Vagina (tissue), 2 donors: ENCODE results near the gene FBXO28. TPM values are rescaled to one million over a fixed set of nuclear protein-coding genes. Genes with fewer than 3 reads are reported as not detected.

Experiments used
- DNase-seq, 2 donors: peaks; one replicate each; pipeline ENCODE4 v3.0.0-alpha.2; 2017; ENCODE audit errors: extremely low spot score in 2 of 2
- H3K27ac ChIP-seq: fragments of 200-600 bp; sonication (generic); one replicate; pipeline ENCODE4 v1.5.1; 2019
- H3K27me3 ChIP-seq: fragments of 200-600 bp; sonication (generic); one replicate; pipeline ENCODE4 v1.5.1; 2019
- H3K36me3 ChIP-seq, 2 donors: fragments of 200-600 bp; sonication (generic); one replicate each; pipeline ENCODE4 v1.5.1; 2017 to 2019
- H3K4me1 ChIP-seq: fragments of 200-600 bp; sonication (generic); one replicate; pipeline ENCODE4 v1.5.1; 2019
- H3K4me3 ChIP-seq, 2 donors: fragments of 200-600 bp; sonication (generic); 1 replicate in 1 of 2; 2 replicates in 1 of 2; pipeline ENCODE4 v1.5.1; 2016 to 2019
- H3K9me3 ChIP-seq: fragments of 200-600 bp; sonication (generic); one replicate; pipeline ENCODE4 v1.5.1; 2019
- CTCF ChIP-seq, 3 experiments: fragments of 450-650 bp in 2 of 3; fragments of 200-600 bp in 1 of 3; sonication (generic) in 1 of 3; IDR thresholded peaks; one replicate each; pipeline ENCODE4 v1.5.1; 2017 to 2019; ENCODE audit warnings: antibody characterized with exemption in 3 of 3, mild to moderate bottlenecking in 2 of 3, moderate library complexity in 2 of 3
- POLR2A ChIP-seq, 2 donors: fragments of 450-650 bp; IDR thresholded peaks; one replicate each; pipeline ENCODE4 v1.6.1; 2017; ENCODE audit warnings: antibody characterized with exemption in 2 of 2, mild to moderate bottlenecking in 2 of 2, moderate library complexity in 2 of 2
- POLR2AphosphoS5 ChIP-seq, 2 donors: sonication (generic); formaldehyde crosslinking; IDR thresholded peaks; one replicate each; pipeline ENCODE4 v1.9.0; 2017; ENCODE audit warnings: antibody characterized with exemption in 2 of 2, mild to moderate bottlenecking in 2 of 2, low read depth in 1 of 2; ENCODE audit not compliant: insufficient read depth in 1 of 2
- intact Hi-C: fragments of 100-400 bp; cut with DNase I; formaldehyde crosslinking; loops from one replicate; pipeline ENCODE4 v1.15.1; 2023
- total RNA-seq: library from RNA; depleted of rRNA; stranded (reverse); fragments of >200 nt; gene quantifications from one replicate; pipeline ENCODE4 v1.2.3, GENCODE V29; 2016

Gene FBXO28
- total RNA-seq, 1 donor from 2014 or later, result 20.1 TPM

GRCh38 chr1:224159541-224159940, 45.6 kb downstream of the FBXO28 start:
- intact Hi-C loops, result no loop called here
- Histone ChIP-seq H3K9me3 (no peaks in the 10 kb centered on the region), H3K4me1 (no peaks in the 10 kb centered on the region), H3K27me3 (no peaks in the 10 kb centered on the region), H3K36me3 (peaks cover 0 to 28% of the 10 kb centered on the region in 2 donors), H3K27ac (no peak overlapping the region), H3K4me3 (no peak overlapping the region)
- no peak for DNase-seq
- TF ChIP-seq POLR2AphosphoS5 (IDR thresholded peaks at IDR 0.05; ENCODE audit: insufficient read depth in 1 of 2, low read depth in 1 of 2) (no peak), POLR2A (IDR thresholded peaks at IDR 0.05) (no peak), CTCF (IDR thresholded peaks at IDR 0.05) (no peak)

DNA sequence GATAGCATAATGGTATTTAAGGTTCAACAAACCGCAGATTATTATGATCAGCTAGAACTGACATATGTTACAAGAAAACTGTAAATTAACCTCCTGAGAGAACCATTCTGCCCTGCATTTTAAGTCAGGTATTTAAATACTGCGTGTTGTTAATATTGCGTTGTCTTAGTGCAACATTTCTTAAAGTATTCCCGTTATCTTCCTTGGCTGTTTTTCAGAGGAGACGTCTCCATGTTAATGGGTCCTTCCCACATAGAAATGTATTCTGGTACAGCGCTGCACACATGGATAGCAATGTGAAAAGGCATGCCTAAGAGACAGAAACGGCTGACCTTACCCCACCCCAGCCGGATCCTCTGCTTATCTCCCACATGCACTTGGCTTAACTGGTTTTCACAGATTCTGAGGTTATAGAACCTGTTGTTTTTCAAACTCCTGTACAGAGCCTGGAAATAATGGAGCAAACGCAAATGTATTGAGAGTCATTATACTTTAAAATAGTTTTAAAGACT, 46.3 kb downstream of the FBXO28 start:
- no peak for DNase-seq
- H3K4me1 ChIP-seq, result no peaks in the 10 kb centered on the region
- intact Hi-C loops, result no loop called here
- H3K4me3 ChIP-seq, result no peak overlapping the region
- no peak overlapping the region for H3K27ac ChIP-seq
- H3K36me3 ChIP-seq, result peaks cover 0 to 28% of the 10 kb centered on the region in 2 donors
- no peaks in the 10 kb centered on the region for H3K27me3 ChIP-seq
- TF ChIP-seq CTCF (IDR thresholded peaks at IDR 0.05), result no peak
- TF ChIP-seq POLR2A (IDR thresholded peaks at IDR 0.05), result no peak
- H3K9me3 ChIP-seq, result no peaks in the 10 kb centered on the region

- intact Hi-C loops, result no loop called here
- no peak overlapping the region for H3K27ac ChIP-seq
- no peaks in the 10 kb centered on the region for H3K9me3 ChIP-seq
- H3K27me3 ChIP-seq, result no peaks in the 10 kb centered on the region
- no peak for TF ChIP-seq CTCF (IDR thresholded peaks at IDR 0.05)
- no peak for TF ChIP-seq POLR2A (IDR thresholded peaks at IDR 0.05)
- TF ChIP-seq POLR2AphosphoS5 (IDR thresholded peaks at IDR 0.05; ENCODE audit: insufficient read depth in 1 of 2, low read depth in 1 of 2), result no peak
- H3K36me3 ChIP-seq, result peaks cover 0 to 19% of the 10 kb centered on the region in 2 donors
- H3K4me3 ChIP-seq, result no peak overlapping the region
- DNase-seq, result no peak
- H3K4me1 ChIP-seq, result no peaks in the 10 kb centered on the region
These were observed 48.9 kb downstream of the FBXO28 start for GRCh38 chr1:224162768-224163167.

DNA sequence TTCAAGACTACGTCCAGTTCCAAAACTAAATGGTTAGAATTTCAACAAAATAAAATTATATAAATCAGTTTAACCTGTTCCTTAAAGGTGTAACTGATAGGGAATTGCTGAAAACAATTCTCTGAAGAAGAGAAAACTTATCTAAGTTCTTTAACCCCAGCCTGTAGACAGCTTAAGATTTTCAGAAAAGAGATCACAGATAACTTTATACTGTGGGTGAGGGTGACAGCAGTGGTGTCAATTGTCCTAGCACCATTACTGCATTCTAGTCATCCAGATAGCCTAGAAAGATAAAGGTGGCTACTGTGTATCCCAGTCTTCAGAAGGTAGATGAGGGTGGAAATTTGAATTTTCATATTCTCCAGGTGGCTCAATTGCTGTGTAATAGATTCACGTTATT, 49.4 kb downstream of the FBXO28 start:
- Histone ChIP-seq H3K27me3 (no peaks in the 10 kb centered on the region), H3K4me3 (no peak overlapping the region), H3K9me3 (no peaks in the 10 kb centered on the region), H3K36me3 (peaks cover 0 to 15% of the 10 kb centered on the region in 2 donors), H3K27ac (no peak overlapping the region), H3K4me1 (peaks cover under 1% of the 10 kb centered on the region)
- DNase-seq, result no peak
- intact Hi-C loops, result no loop called here
- TF ChIP-seq CTCF (IDR thresholded peaks at IDR 0.05) (no peak), POLR2AphosphoS5 (IDR thresholded peaks at IDR 0.05; ENCODE audit: insufficient read depth in 1 of 2, low read depth in 1 of 2) (no peak), POLR2A (IDR thresholded peaks at IDR 0.05) (no peak)

DNA sequence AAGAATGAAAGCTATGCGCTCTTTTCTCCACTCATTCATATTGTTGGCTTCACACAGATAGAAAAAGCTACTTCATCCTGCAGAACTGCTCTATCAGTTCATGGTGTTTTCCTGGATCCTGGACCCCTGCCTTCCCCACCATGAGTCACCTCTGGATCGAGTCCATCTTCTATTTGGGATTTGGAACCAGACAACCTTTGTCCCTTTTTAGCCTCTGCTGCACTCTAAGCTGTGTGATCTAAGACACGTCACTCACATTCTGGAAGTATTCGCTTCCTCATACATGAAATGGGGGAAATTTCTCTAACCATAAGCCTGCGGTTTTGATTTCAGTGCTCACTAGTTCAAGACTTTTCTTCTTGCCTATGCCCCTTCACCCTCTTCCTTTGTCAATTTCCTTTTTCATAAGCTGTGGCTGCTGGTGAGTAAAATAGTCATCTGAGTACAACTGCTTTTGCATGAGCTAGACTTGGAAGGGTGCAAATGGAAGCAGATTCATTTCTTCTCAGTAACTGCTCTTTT, 55.0 kb downstream of the FBXO28 start:
- Histone ChIP-seq H3K27ac (no peak overlapping the region), H3K36me3 (no peaks in the 10 kb centered on the region), H3K4me1 (peaks cover 22% of the 10 kb centered on the region), H3K27me3 (no peaks in the 10 kb centered on the region), H3K9me3 (no peaks in the 10 kb centered on the region), H3K4me3 (no peak overlapping the region)
- TF ChIP-seq POLR2A (IDR thresholded peaks at IDR 0.05), result no peak
- peak in 1 of 2 donors; percentile 33 for TF ChIP-seq POLR2AphosphoS5 (IDR thresholded peaks at IDR 0.05; ENCODE audit: insufficient read depth in 1 of 2, low read depth in 1 of 2)
- no peak for DNase-seq
- intact Hi-C loops, result no loop called here
